K562 (cell line): ENCODE measurements around the gene ADRA2A. TPM values are rescaled to one million over a fixed set of nuclear protein-coding genes. Genes with fewer than 3 reads are reported as not detected.

Source experiments
- ATAC-seq: fragments of 200-7000 bp; cut with Tn5 transposase; 3 replicates; pipeline ENCODE4 v1.9.1; 2020; ENCODE audit warnings: moderate library complexity
- BruUV-seq: library from RNA; stranded (reverse); fragments of 400-500 nt; replicated peaks from 2 replicates; lab custom pipeline; 2021; lab: Mats Ljungman, UMichigan
- CTCF ChIA-PET: fragments of 300-600 bp; formaldehyde crosslinking; extraction: SDS; loops from one replicate; lab custom pipeline; 2021; ENCODE audit warnings: low intra/inter-chr PET ratio; lab: Yijun Ruan, JAX
- POLR2A ChIA-PET: fragments of 300-600, 350-650 bp; sonication (Branson Sonifier 250); formaldehyde crosslinking; extraction: SDS; loops from one replicate; lab custom pipeline; 2021; ENCODE audit warnings: antibody characterized with exemption, inconsistent platforms; lab: Yijun Ruan, JAX
- DNase-seq, 4 experiments: peaks; one replicate each; pipeline versions ENCODE4 v3.0.0 to v3.0.0-alpha.2; 2011 to 2018; ENCODE audit warnings: low spot score in 3 of 4, mixed read lengths in 3 of 4; ENCODE audit errors: extremely low read depth in 1 of 4
- FAIRE-seq: peaks from 2 replicates; lab custom pipeline; 2011; peaks lifted over from hg19 to GRCh38; lab: Jason Lieb, UNC
- H2AFZ ChIP-seq: 2 replicates; pipeline ENCODE4 v1.6.0; 2011; ENCODE audit warnings: low read depth, low read length, control low read depth, inconsistent platforms
- H3K27ac ChIP-seq: fragments of 200-600 bp; 3 replicates; pipeline ENCODE4 v1.8.0; 2011; ENCODE audit warnings: low read depth, mild to moderate bottlenecking, control low read depth, inconsistent platforms, low read length, moderate library complexity, mixed read lengths; ENCODE audit errors: extremely low read depth
- H3K27me3 ChIP-seq, 2 experiments: fragments of 300-600 bp in 1 of 2; 2 replicates in 1 of 2; 3 replicates in 1 of 2; pipeline versions ENCODE4 v1.6.0 to v1.8.0; 2011; ENCODE audit warnings: inconsistent platforms in 2 of 2, low read length in 2 of 2, mild to moderate bottlenecking in 1 of 2, mixed read lengths in 1 of 2, moderate library complexity in 1 of 2; ENCODE audit not compliant: control insufficient read depth in 2 of 2, insufficient read depth in 2 of 2
- H3K36me3 ChIP-seq: fragments of 300-600 bp; 3 replicates; pipeline ENCODE4 v1.8.0; 2011; ENCODE audit warnings: mild to moderate bottlenecking, low read length, inconsistent platforms; ENCODE audit not compliant: control insufficient read depth, insufficient read depth
- H3K4me1 ChIP-seq, 2 experiments: fragments of 200-600 bp in 1 of 2; replicated peaks in 1 of 2; 2 replicates in 1 of 2; 3 replicates in 1 of 2; pipeline versions ENCODE4 v1.5.1 to v1.8.0; 2011; ENCODE audit warnings: inconsistent platforms in 2 of 2, low read length in 2 of 2, mild to moderate bottlenecking in 1 of 2, mixed read lengths in 1 of 2, moderate library complexity in 1 of 2; ENCODE audit not compliant: control insufficient read depth in 2 of 2, insufficient read depth in 2 of 2
- H3K4me2 ChIP-seq: 2 replicates; pipeline ENCODE4 v1.6.1; 2011; ENCODE audit warnings: low read length, control low read depth, inconsistent platforms, mixed read lengths; ENCODE audit not compliant: insufficient read depth
- H3K4me3 ChIP-seq: fragments of 200-600 bp; sonication (generic), shearing (Covaris generic); 2 replicates; pipeline ENCODE4 v1.5.1; 2016; ENCODE audit warnings: control low read depth, inconsistent platforms
- H3K79me2 ChIP-seq: fragments of 200-600 bp; 3 replicates; pipeline ENCODE4 v1.8.0; 2011; ENCODE audit warnings: low read length, inconsistent platforms; ENCODE audit not compliant: control insufficient read depth, insufficient read depth
- H3K9ac ChIP-seq, 2 experiments: 2 replicates each; pipeline versions ENCODE4 v1.6.0 to v1.6.1; 2011; ENCODE audit warnings: low read depth in 2 of 2, low read length in 2 of 2, control low read depth in 1 of 2, inconsistent platforms in 1 of 2, mild to moderate bottlenecking in 1 of 2, mixed read lengths in 1 of 2; ENCODE audit not compliant: insufficient read depth in 1 of 2
- H3K9me1 ChIP-seq: one replicate; pipeline ENCODE4 v1.6.0; 2011; ENCODE audit warnings: inconsistent platforms, mild to moderate bottlenecking, low read length, moderate library complexity; ENCODE audit not compliant: control insufficient read depth, insufficient read depth
- H3K9me3 ChIP-seq: replicated peaks from 2 replicates; pipeline ENCODE4 v1.5.1; 2011; ENCODE audit warnings: low read depth, low read length, inconsistent platforms; ENCODE audit not compliant: control insufficient read depth, insufficient read depth
- H4K20me1 ChIP-seq: replicated peaks from 2 replicates; pipeline ENCODE4 v1.6.1; 2011; ENCODE audit warnings: low read length, inconsistent platforms, mixed read lengths; ENCODE audit not compliant: control insufficient read depth, insufficient read depth
- CHAMP1 ChIP-seq: fragments of 450-650 bp; IDR thresholded peaks from 2 replicates; pipeline ENCODE4 v1.6.1; 2016; ENCODE audit warnings: mild to moderate bottlenecking
- L3MBTL2 ChIP-seq: fragments of 450-650 bp; IDR thresholded peaks from 2 replicates; pipeline ENCODE4 v1.6.1; 2016; ENCODE audit warnings: mild to moderate bottlenecking, moderate library complexity
- POLR2G ChIP-seq: fragments of 200-400 bp; formaldehyde crosslinking; IDR thresholded peaks from 2 replicates; pipeline ENCODE4 v1.6.1; 2017; ENCODE audit warnings: low read depth, mild to moderate bottlenecking, antibody characterized with exemption, low read length, moderate library complexity
- RBM15 ChIP-seq: fragments of 200-400 bp; formaldehyde crosslinking; IDR thresholded peaks from 2 replicates; pipeline ENCODE4 v1.6.1; 2018; ENCODE audit warnings: mild to moderate bottlenecking, low read length, moderate library complexity; ENCODE audit not compliant: insufficient read depth
- SRSF9 ChIP-seq: fragments of 200-400 bp; formaldehyde crosslinking; IDR thresholded peaks from 2 replicates; pipeline ENCODE4 v1.6.1; 2017; ENCODE audit warnings: low read depth, low read length, borderline replicate concordance
- TARDBP ChIP-seq: fragments of 450-650 bp; IDR thresholded peaks from 2 replicates; pipeline ENCODE4 v1.6.1; 2016
- ZZZ3 ChIP-seq: fragments of 450-650 bp; IDR thresholded peaks from 2 replicates; pipeline ENCODE4 v1.6.1; 2016; ENCODE audit warnings: antibody characterized with exemption, mild to moderate bottlenecking, moderate library complexity
- WGBS: fragments of 100-300 bp; shearing (Covaris generic); methylation state at CpG from one replicate; pipeline ENCODE4 v1.1.6; 2016; ENCODE audit warnings: low coverage, mixed read lengths; ENCODE audit not compliant: insufficient coverage; ENCODE audit errors: missing lambda C conversion rate; 5-methylcytosine and 5-hydroxymethylcytosine counted together
- in situ Hi-C: fragments of 300-500 bp; cut with MboI; formaldehyde crosslinking; loops from 4 replicates; pipeline ENCODE4 v1.15.0; 2018; ENCODE audit warnings: inconsistent platforms, mixed read lengths
- intact Hi-C: fragments of 100-400 bp; cut with micrococcal nuclease; formaldehyde crosslinking; loops from 2 replicates; pipeline ENCODE4 v1.14.2; 2022
- polyA plus RNA-seq, 8 experiments: library from polyadenylated mRNA; depleted of rRNA in 4 of 8; stranded (reverse) in 5 of 8; unstranded in 3 of 8; fragments of >200 nt; fragmentation: Nextera tagmentation in 2 of 8; fragmentation: Illumina TruSeq in 1 of 8; extraction: Ambion mirVana in 2 of 8; extraction: Trizol in 1 of 8; gene quantifications; 2 replicates each; pipeline versions ENCODE4 v1.2.1 to v1.2.3, GENCODE V29; 2011 to 2014; ENCODE audit warnings: inconsistent platforms in 1 of 8, missing spikeins in 1 of 8
- total RNA-seq, 7 experiments: library from RNA; depleted of rRNA in 6 of 7; stranded (reverse); fragments of >200 nt in 6 of 7; fragmentation: Illumina TruSeq in 2 of 7; extraction: Trizol in 2 of 7; gene quantifications; 2 replicates each; pipeline versions ENCODE4 v1.2.1 to v1.2.3, GENCODE V29; 2011 to 2021; ENCODE audit warnings: low replicate concordance in 1 of 7
- TF ChIP-seq, protein P1 (sequence below): fragments of 250-450 bp; sonication (Bioruptor Pico); IDR thresholded peaks from 2 replicates; pipeline ENCODE4 v1.5.0; 2021; ENCODE audit warnings: mild to moderate bottlenecking, moderate library complexity
- TF ChIP-seq, protein P2 (sequence below), 2 experiments: IDR thresholded peaks in 1 of 2; conservative IDR thresholded peaks in 1 of 2; 2 replicates each; pipeline ENCODE4 v1.6.1; 2016; ENCODE audit warnings: low read depth in 2 of 2, mild to moderate bottlenecking in 1 of 2, missing compliant biosample characterization in 1 of 2, missing genetic modification characterization in 1 of 2, moderate library complexity in 1 of 2

ADRA2A gene
- total and polyA plus RNA-seq, 9 of the 15 experiments (the other 6 are each of a cell fraction or from before 2014, with no cell fraction given) = not detected

GRCh38 chr10:111103196-111103840 is 26.5 kb downstream of the ADRA2A start (continued):
- no peak for TF ChIP-seq POLR2G

GRCh38 chr10:111104811-111105210 is 28.0 kb downstream of the ADRA2A start:
- ChIA-PET POLR2A (no interaction called here), CTCF (no interaction called here)
- no peaks in the 10 kb centered on the region for H3K9me1 ChIP-seq
- ATAC-seq (no peak), FAIRE-seq (no peak), DNase-seq (no peak)
- BruUV-seq = no TSS peak
- in situ Hi-C loops = no loop called here
- TF ChIP-seq CHAMP1 (no peak), L3MBTL2 (no peak), SRSF9 (no peak), ZZZ3 (no peak), RBM15 (no peak), TARDBP (no peak)
- TF ChIP-seq, protein P1, sequence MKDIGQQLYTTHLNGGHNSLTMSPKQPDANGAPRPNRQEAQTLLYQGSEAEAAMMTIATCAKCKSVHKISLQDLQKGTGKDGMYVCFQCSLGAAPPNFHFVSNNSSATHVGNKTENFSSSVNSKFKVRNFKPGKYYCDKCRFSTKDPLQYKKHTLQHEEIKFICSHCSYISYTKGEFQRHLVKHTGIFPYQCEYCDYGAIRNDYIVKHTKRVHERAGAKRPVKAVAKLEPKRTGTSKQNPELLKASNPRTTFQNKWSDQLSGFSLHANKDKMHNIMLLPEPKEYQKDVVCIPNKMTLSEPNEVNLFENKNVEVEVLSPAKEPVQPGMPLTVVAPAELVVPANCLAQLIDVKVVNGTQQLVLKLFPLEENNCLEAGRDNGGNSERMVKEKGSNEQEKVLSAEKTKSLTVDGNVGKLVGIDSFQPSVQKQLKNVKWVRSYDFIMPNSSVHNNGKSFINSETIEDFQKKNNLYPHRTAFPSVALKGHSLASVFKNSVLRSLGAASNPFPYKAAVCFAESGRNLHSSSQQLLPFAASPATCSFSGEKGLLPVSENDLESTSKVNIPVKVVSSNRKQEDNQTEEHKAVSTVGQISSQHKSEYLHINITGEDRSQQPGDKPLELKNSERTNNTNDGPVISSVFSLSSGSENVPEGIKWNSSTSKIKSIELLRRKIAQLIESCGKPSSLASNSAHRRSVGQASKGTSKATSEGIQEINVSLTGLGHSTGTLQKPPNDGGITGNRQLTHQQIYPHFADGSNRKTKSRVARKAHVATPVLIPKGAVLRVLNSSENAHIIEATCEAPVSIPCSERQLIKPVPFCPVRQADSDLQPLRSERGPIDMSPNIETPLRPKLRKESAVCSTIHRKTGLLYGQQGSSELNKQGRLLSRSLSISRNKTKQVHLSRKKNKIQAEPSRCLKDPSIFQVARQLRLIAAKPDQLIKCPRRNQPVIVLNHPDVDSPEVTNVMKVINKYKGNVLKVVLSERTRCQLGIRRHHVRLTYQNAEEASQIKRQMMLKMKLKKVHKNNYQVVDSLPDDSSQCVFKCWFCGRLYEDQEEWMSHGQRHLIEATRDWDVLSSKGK (CRISPR knock-in tag) = no peak
- TF ChIP-seq, protein P2, sequence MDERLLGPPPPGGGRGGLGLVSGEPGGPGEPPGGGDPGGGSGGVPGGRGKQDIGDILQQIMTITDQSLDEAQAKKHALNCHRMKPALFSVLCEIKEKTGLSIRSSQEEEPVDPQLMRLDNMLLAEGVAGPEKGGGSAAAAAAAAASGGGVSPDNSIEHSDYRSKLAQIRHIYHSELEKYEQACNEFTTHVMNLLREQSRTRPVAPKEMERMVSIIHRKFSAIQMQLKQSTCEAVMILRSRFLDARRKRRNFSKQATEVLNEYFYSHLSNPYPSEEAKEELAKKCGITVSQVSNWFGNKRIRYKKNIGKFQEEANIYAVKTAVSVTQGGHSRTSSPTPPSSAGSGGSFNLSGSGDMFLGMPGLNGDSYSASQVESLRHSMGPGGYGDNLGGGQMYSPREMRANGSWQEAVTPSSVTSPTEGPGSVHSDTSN (CRISPR knock-in tag; IDR thresholded peaks at IDR 0.05; ENCODE audit: low read depth) = no peak
- TF ChIP-seq, protein P2 (tag; conservative IDR thresholded peaks at IDR 0.05; ENCODE audit: low read depth) = no peak
- H3K27me3 ChIP-seq = peaks cover 0 to 27% of the 10 kb centered on the region in 2 experiments; a peak in 3 of 5 replicates
- intact Hi-C loops = no loop called here
- no peaks in the 10 kb centered on the region for H3K36me3 ChIP-seq
- no peak overlapping the region for H2AFZ ChIP-seq
- 0% methylated on average over 16 of the region's 20 CpGs for WGBS
- no peaks in the 10 kb centered on the region for H4K20me1 ChIP-seq
- no peak overlapping the region for H3K9ac ChIP-seq
- H3K4me1 ChIP-seq = no peaks in the 10 kb centered on the region; a peak in 1 of 5 replicates
- H3K79me2 ChIP-seq = no peaks in the 10 kb centered on the region
- no peak overlapping the region for H3K27ac ChIP-seq
- no peak overlapping the region for H3K4me2 ChIP-seq
- H3K9me3 ChIP-seq = no peaks in the 10 kb centered on the region
- H3K4me3 ChIP-seq = no peak overlapping the region
